ENCODE results near the gene DENND11. TPM values are rescaled to one million over a fixed set of nuclear protein-coding genes. Genes with fewer than 3 reads are reported as not detected.
A peak's percentile ranks its signal among the peaks of the same experiment; 100 is the strongest.

DENND11 gene
- total RNA-seq, 4 donors from 2014 or later, result 4.9 to 8.2 (median 6.7) TPM

DNA sequence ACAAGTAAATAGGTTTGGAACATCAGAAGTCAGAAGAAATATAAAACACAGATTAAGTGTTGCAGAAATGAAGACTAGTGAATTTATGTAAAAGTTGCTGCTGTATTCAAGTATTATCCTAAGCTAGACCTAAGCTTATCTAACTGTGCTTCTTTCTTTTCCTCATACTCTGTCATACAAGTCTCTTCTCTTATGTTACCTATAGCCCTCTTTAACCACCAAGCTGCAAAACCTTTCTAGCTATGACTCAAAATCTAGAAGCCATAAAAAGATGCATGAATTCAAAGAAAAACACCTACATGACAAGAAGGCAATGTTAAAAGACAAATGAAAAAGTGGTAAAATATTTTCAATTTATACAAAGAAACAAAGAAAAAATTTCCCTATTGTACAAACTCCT lies 23.0 kb downstream of the DENND11 start:
- no peak overlapping the region for H3K27ac ChIP-seq
- no peak overlapping the region for H3K4me3 ChIP-seq
- no peaks in the 10 kb centered on the region for H3K9me3 ChIP-seq
- in situ Hi-C loops (cut with MboI; ENCODE audit: low sequenced_read_pairs in 4 of 4), result no loop called here
- no peaks in the 10 kb centered on the region for H3K4me1 ChIP-seq
- H3K36me3 ChIP-seq, result peaks cover 0 to 32% of the 10 kb centered on the region in 2 donors
- H3K27me3 ChIP-seq, result no peaks in the 10 kb centered on the region
- no peak for TF ChIP-seq POLR2A (IDR thresholded peaks at IDR 0.05)
- TF ChIP-seq, protein P1, sequence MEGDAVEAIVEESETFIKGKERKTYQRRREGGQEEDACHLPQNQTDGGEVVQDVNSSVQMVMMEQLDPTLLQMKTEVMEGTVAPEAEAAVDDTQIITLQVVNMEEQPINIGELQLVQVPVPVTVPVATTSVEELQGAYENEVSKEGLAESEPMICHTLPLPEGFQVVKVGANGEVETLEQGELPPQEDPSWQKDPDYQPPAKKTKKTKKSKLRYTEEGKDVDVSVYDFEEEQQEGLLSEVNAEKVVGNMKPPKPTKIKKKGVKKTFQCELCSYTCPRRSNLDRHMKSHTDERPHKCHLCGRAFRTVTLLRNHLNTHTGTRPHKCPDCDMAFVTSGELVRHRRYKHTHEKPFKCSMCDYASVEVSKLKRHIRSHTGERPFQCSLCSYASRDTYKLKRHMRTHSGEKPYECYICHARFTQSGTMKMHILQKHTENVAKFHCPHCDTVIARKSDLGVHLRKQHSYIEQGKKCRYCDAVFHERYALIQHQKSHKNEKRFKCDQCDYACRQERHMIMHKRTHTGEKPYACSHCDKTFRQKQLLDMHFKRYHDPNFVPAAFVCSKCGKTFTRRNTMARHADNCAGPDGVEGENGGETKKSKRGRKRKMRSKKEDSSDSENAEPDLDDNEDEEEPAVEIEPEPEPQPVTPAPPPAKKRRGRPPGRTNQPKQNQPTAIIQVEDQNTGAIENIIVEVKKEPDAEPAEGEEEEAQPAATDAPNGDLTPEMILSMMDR (IDR thresholded peaks at IDR 0.05 in 4 of 5, conservative IDR thresholded peaks at IDR 0.05 in 1 of 5), result no peak
- ATAC-seq, result no peak
- no peak for DNase-seq
- intact Hi-C loops (cut with DNase I; ENCODE audit: low total_unique reads), result no loop called here

DNA sequence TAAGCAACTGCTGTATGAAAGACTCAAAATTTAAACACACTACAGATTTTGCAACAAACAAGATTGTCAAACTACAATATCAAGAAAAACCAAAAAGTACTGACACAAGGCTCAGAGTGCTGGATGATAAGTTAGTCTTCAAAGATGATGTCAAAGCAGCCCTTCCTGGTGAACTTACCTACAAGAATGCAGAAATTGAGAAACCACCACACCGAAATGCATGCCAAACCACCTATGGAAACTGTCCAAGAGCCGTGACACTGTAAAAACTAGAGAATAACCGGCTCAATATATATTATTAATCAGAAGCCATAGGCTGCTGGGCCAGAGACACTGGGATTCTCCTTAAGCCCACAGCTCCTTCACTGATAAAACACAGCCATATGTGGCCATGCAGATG lies 25.3 kb downstream of the DENND11 start:
- intact Hi-C loops (cut with DNase I; ENCODE audit: low total_unique reads), result no loop called here
- H3K4me3 ChIP-seq, result no peak overlapping the region
- no peak for DNase-seq
- in situ Hi-C loops (cut with MboI; ENCODE audit: low sequenced_read_pairs in 4 of 4), result no loop called here
- no peaks in the 10 kb centered on the region for H3K9me3 ChIP-seq
- TF ChIP-seq, protein P1 (IDR thresholded peaks at IDR 0.05 in 4 of 5, conservative IDR thresholded peaks at IDR 0.05 in 1 of 5), result no peak
- TF ChIP-seq POLR2A (IDR thresholded peaks at IDR 0.05), result no peak
- peaks cover 0 to 24% of the 10 kb centered on the region in 2 donors for H3K36me3 ChIP-seq
- H3K27me3 ChIP-seq, result no peaks in the 10 kb centered on the region
- no peaks in the 10 kb centered on the region for H3K4me1 ChIP-seq
- H3K27ac ChIP-seq, result no peak overlapping the region
- ATAC-seq, result no peak

DNA sequence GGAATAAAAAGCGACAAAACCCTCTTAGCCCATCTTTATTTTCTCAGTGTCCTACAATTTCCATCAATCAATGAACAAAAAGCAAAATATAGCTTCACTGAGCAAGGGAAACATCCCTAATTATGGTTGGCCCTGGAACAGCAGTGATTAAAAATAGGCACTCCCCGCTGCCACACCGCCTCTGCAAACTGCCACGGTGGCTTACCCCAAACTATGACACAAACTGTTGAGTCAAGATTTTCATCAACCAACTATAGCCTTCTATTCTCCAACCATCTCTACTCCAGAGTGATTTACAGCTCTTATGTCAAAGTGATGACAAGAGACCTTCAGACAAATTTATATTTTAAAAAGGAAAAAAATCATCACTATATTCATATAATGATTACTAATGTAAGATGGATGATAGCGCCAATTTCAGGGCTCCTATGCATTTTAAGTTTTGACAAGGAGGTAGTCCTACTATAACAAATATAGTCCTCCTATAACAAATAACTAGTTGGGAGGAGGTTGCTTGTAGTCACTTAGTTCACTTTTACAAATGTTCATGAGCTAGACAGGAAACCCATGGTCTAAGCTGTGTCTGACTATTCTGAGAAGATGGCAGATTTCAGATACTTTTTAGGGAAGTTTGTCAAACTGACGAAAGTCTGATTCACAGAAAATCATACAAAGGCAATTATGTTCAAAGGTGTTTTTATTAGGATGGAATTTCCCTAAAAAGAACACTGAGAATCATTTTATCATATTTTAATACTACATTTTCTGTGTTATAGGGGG lies 26.3 kb downstream of the DENND11 start:
- ATAC-seq (no peak), DNase-seq (no peak)
- intact Hi-C loops (cut with DNase I; ENCODE audit: low total_unique reads), result no loop called here
- Histone ChIP-seq H3K4me1 (no peaks in the 10 kb centered on the region), H3K36me3 (peaks cover 0 to 30% of the 10 kb centered on the region in 2 donors), H3K9me3 (no peaks in the 10 kb centered on the region), H3K4me3 (no peak overlapping the region), H3K27me3 (no peaks in the 10 kb centered on the region), H3K27ac (peak overlapping the region in 3 of 4 donors; percentile 34 to 64 (median 55))
- in situ Hi-C loops (cut with MboI; ENCODE audit: low sequenced_read_pairs in 4 of 4), result no loop called here
- TF ChIP-seq, protein P1 (IDR thresholded peaks at IDR 0.05 in 4 of 5, conservative IDR thresholded peaks at IDR 0.05 in 1 of 5), result no peak
- TF ChIP-seq POLR2A (IDR thresholded peaks at IDR 0.05), result no peak

DNA sequence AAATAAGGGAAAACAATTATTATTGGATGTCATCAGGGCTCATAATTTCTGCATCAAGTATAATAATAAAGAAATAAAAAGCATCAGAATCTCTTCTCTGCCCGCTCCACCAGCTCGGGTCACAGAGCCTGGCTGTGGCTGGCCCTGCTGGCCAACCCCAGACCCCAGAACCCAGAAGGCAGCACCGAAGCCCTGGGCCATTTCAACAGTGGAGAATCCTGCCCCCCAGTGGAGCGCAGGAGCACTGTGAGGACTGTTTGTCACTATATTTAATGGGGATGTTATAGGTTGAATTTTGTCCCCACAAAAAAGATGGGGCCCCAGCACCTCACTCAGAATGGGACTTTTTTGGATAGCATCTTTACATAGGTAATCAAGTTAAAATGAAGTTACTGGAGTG lies 27.3 kb downstream of the DENND11 start:
- in situ Hi-C loops (cut with MboI; ENCODE audit: low sequenced_read_pairs in 4 of 4) (no loop called here), intact Hi-C loops (cut with DNase I; ENCODE audit: low total_unique reads) (no loop called here)
- TF ChIP-seq, protein P1 (IDR thresholded peaks at IDR 0.05 in 4 of 5, conservative IDR thresholded peaks at IDR 0.05 in 1 of 5), result peak in 1 of 5 experiments; percentile 34
- no peak for TF ChIP-seq POLR2A (IDR thresholded peaks at IDR 0.05)
- no peaks in the 10 kb centered on the region for H3K4me1 ChIP-seq
- H3K36me3 ChIP-seq, result peaks cover 0 to 26% of the 10 kb centered on the region in 2 donors
- H3K27ac ChIP-seq, result peak overlapping the region; percentile 34 to 64 (median 50)
- DNase-seq, result no peak
- no peaks in the 10 kb centered on the region for H3K9me3 ChIP-seq
- no peaks in the 10 kb centered on the region for H3K27me3 ChIP-seq
- no peak overlapping the region for H3K4me3 ChIP-seq
- peak in 1 of 2 donors; percentile 16 for ATAC-seq
